GM19468 (cell line): ENCODE results near the gene DHCR7.

Source experiments
- ATAC-seq: cut with Tn5 transposase; IDR thresholded peaks from one replicate; pipeline ENCODE4 v1.9.1; 2021; ENCODE audit warnings: mild to moderate bottlenecking, moderate library complexity, moderate number of reproducible peaks; ENCODE audit not compliant: unreplicated experiment; ENCODE audit errors: extremely low read depth

DHCR7 gene

GRCh38 chr11:71459767-71460320 lies 11.7 kb upstream of the DHCR7 start:
- no peak for ATAC-seq

- no peak for ATAC-seq
These were observed 11.0 kb upstream of the DHCR7 start for GRCh38 chr11:71459076-71459766.

GRCh38 chr11:71458146-71459070 lies 10.2 kb upstream of the DHCR7 start:
- ATAC-seq, result no peak

GRCh38 chr11:71456831-71457230 lies 8.6 kb upstream of the DHCR7 start:
- no peak for ATAC-seq

- ATAC-seq, result no peak
These were observed 8.1 kb upstream of the DHCR7 start for GRCh38 chr11:71456294-71456693.

- ATAC-seq, result no peak
These were observed 6.4 kb upstream of the DHCR7 start for GRCh38 chr11:71454470-71455113.

GRCh38 chr11:71453918-71454304 lies 5.7 kb upstream of the DHCR7 start:
- no peak for ATAC-seq

- no peak for ATAC-seq
These were observed 5.1 kb upstream of the DHCR7 start, which contains the start of gene NADSYN1 for GRCh38 chr11:71453037-71453917. NADSYN1 (plus strand) TSS chr11:71453203; CDS start chr11:71453297, 94 bp downstream.

GRCh38 chr11:71452199-71453036 lies 4.2 kb upstream of the DHCR7 start:
- ATAC-seq, result no peak

GRCh38 chr11:71451596-71452198 lies 3.5 kb upstream of the DHCR7 start:
- no peak for ATAC-seq

- ATAC-seq, result no peak
These were observed 2.7 kb upstream of the DHCR7 start for GRCh38 chr11:71450939-71451338.

- ATAC-seq, result no peak
These were observed 2.3 kb upstream of the DHCR7 start for GRCh38 chr11:71450507-71450906.

GRCh38 chr11:71449596-71449995 lies 1.4 kb upstream of the DHCR7 start:
- ATAC-seq, result no peak

GRCh38 chr11:71447791-71448256 lies 369 bp downstream of the DHCR7 start:
- no peak for ATAC-seq

- no peak for ATAC-seq
These were observed 1.1 kb downstream of the DHCR7 start for GRCh38 chr11:71446942-71447688.

GRCh38 chr11:71446150-71446549 lies 2.0 kb downstream of the DHCR7 start:
- no peak for ATAC-seq

- no peak for ATAC-seq
These were observed 3.4 kb downstream of the DHCR7 start for GRCh38 chr11:71444811-71445210.
